GM18907 (cell line): Measurements from ENCODE around the gene MACROD2.
"Not testable (repeated sequence)": the region's sequence is repeated elsewhere in the genome, so short reads cannot be mapped to it uniquely, and the experiment has no call there.

Experiments
- ATAC-seq: cut with Tn5 transposase; IDR thresholded peaks from one replicate; pipeline ENCODE4 v1.9.1; 2021; ENCODE audit warnings: mild to moderate bottlenecking, moderate library complexity; ENCODE audit not compliant: unreplicated experiment

The MACROD2 gene

DNA sequence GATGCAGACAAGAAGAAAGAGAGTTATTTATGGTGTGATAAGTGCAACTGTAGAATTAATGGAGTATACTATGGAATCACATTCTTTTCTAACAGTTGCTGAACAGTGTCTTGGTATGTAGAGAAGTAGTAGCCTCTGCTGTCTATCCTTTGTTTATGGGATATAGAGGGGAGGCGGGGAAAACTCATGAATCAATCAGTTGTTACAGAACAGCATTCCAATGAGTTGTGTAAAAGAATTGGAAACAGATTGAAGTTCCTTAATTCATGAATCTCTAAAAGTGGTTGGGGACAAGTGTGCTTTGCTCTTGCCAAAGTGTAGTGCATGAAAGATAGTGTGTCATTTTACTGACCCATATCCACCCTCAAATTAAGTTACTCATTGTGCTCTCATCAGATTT lies 264.4 kb downstream of the MACROD2 start:
- no peak for ATAC-seq

DNA sequence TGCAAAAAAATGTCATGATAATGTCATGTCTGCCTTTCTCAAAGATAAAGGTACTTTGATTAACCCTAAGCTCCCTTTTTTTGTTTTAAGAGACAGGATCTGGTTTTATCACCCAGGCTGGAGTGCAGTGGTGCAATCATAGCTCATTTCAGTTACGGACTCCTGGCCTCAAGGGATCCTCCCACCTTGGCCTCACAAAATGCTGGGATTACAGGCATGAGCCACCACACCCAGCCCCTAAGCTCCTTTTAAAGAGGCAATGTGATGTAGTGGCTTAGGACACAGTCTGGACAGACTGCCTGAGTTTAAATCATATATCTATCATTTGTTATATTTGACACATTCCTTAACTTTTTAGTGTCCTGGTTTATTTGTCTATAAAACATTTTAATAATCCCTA lies 265.1 kb downstream of the MACROD2 start:
- ATAC-seq = no peak

DNA sequence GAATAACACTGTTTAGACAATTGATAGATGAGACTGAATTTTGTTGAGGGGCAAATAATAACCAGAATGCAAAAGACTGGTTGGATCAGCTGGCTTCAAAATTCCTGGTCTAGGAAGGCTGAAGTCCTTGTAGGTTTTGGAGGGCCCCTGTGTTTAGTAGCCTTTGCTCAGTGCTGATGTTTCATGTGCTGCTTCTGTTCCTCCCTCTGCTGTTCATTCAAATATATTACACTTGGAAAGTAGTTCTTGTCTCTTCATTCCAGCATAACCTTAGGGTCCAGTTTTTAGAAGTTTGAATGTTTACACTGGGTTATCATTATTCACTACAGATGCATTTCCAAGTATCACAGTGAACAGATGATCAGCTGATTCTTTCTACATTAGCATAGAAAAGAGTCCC lies 269.6 kb downstream of the MACROD2 start:
- ATAC-seq = peak; percentile 59

GRCh38 chr20:14266246-14266645 lies 270.9 kb downstream of the MACROD2 start:
- no peak for ATAC-seq

GRCh38 chr20:14270751-14271150 lies 275.4 kb downstream of the MACROD2 start:
- not testable (repeated sequence) for ATAC-seq

- ATAC-seq = no peak
Measured at GRCh38 chr20:14282140-14282539, 286.8 kb downstream of the MACROD2 start.

- no peak for ATAC-seq
Measured at GRCh38 chr20:14284443-14284842, 289.1 kb downstream of the MACROD2 start.

GRCh38 chr20:14288341-14289330 lies 293.3 kb downstream of the MACROD2 start:
- no peak for ATAC-seq

DNA sequence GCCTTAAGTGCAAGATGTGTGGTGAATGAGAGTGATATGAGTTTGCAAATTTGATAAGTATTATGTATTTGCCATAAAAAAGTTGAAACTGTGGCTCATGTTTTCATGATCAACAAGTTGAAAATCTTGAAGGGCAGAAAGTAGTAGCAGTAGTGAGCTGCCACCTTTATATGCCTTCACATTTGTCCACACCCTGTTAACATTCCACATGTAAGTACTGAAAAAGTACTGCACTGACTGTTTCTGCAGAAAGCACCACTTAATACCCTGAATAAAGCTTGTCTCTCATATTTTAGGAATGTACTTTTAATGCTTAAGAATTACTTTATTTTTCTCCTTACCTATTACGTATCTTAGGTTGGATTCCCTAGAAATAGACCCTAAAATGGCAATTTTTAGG lies 296.2 kb downstream of the MACROD2 start:
- no peak for ATAC-seq

GRCh38 chr20:14295238-14295637 lies 299.9 kb downstream of the MACROD2 start:
- no peak for ATAC-seq

DNA sequence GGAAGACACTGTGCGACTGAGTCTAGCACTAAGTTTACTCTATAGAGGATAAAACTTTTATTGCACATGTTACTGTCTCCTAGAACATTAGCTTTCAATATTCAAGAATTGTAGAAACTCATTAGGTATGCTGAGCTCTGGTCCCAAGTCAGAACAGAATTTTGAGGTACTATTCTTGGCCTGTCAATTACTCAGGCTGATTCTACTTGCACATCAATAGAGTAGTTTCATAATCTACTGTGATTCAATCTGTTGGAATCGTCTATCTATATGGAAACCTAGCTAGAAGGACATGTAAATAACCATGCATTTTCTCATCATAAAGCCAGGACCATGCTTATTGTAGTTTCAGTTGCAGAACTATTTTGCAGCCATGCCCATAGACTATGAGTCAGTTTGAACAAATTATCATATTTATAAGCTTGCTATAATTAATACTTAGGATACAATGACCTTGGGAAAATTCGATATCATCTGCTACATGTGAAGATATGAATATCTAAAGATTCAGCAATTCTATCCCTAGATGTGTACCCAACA lies 300.5 kb downstream of the MACROD2 start:
- ATAC-seq = no peak

GRCh38 chr20:14299831-14300230 lies 304.5 kb downstream of the MACROD2 start:
- no peak for ATAC-seq

GRCh38 chr20:14303106-14303505 lies 307.8 kb downstream of the MACROD2 start:
- ATAC-seq = no peak

DNA sequence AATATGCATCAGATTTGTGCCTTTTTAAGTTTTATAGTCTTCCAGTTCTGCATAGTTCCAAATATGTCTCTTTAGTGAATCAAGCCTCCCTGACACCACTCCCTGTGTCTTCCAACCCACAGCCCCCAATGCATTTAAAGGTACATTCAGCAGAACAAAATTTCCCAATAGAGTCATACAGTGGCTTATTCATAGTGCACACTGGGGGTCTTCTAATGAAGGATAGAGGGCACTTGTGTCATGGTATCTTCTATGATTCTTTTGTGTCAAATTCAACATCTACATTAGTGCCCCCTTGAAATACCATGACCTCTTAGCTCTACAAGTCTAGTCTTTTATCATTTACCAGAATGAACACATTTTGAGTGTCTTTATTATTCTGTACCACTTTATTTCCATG lies 308.3 kb downstream of the MACROD2 start:
- no peak for ATAC-seq

- ATAC-seq = no peak
Measured at GRCh38 chr20:14304472-14304871, 309.2 kb downstream of the MACROD2 start.

DNA sequence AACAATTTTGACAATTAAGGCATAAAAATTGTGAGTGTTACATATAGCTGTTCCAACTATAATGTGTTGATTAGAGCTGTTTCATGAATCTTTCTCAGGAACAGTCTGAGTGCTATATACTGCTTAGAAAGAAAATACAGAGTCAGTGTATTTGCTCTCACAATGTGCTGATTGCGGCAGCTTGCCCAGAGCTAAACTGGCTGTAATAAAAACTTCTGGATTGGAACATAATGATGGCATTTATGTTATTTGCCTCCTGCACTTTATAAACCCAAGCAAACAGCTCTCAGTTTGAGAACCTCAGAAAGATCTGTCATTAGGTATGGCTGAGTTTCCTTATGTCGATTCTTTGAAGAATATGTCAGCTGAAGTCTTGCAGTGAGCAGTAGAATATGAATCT lies 312.6 kb downstream of the MACROD2 start:
- no peak for ATAC-seq

GRCh38 chr20:14310977-14311627 lies 315.8 kb downstream of the MACROD2 start:
- ATAC-seq = no peak

GRCh38 chr20:14312001-14312400 lies 316.7 kb downstream of the MACROD2 start:
- ATAC-seq = no peak

GRCh38 chr20:14313341-14314020 lies 318.2 kb downstream of the MACROD2 start:
- ATAC-seq = no peak

GRCh38 chr20:14319704-14320103 lies 324.4 kb downstream of the MACROD2 start:
- ATAC-seq = no peak

- no peak for ATAC-seq
Measured at GRCh38 chr20:14331646-14332045, 336.3 kb downstream of the MACROD2 start.
